Heart right ventricle (tissue), 16 donors: ENCODE data around the gene ETF1. TPM values are rescaled to one million over a fixed set of nuclear protein-coding genes. Genes with fewer than 3 reads are reported as not detected.

Experiments
- ATAC-seq, 8 donors: fragments of 200-7000 bp; cut with Tn5 transposase; one replicate each; pipeline ENCODE4 v1.9.1; 2020; ENCODE audit warnings: mild to moderate bottlenecking in 8 of 8, moderate library complexity in 8 of 8, moderate number of reproducible peaks in 1 of 8
- DNase-seq, 2 donors: peaks; one replicate each; pipeline ENCODE4 v3.0.0-alpha.2; 2020
- H3K27ac ChIP-seq, 10 donors: fragments of 200-600 bp; sonication (generic) in 2 of 10; one replicate each; pipeline versions ENCODE4 v1.5.0 to v1.8.0; 2020 to 2022; ENCODE audit warnings: mild to moderate bottlenecking in 3 of 10
- H3K27me3 ChIP-seq, 7 donors: fragments of 200-600 bp; one replicate each; pipeline ENCODE4 v1.8.0; 2021 to 2022; ENCODE audit warnings: mild to moderate bottlenecking in 2 of 7
- H3K36me3 ChIP-seq, 9 donors: fragments of 200-600 bp; sonication (generic) in 1 of 9; one replicate each; pipeline versions ENCODE4 v1.5.0 to v1.8.0; 2020 to 2022; ENCODE audit warnings: mild to moderate bottlenecking in 2 of 9
- H3K4me1 ChIP-seq, 9 donors: fragments of 200-600 bp; sonication (generic) in 1 of 9; one replicate each; pipeline versions ENCODE4 v1.5.0 to v1.8.0; 2020 to 2022; ENCODE audit warnings: mild to moderate bottlenecking in 4 of 9
- H3K4me3 ChIP-seq, 10 donors: fragments of 200-600 bp; sonication (generic) in 2 of 10; one replicate each; pipeline versions ENCODE4 v1.5.0 to v1.8.0; 2020 to 2022; ENCODE audit warnings: mild to moderate bottlenecking in 7 of 10, moderate library complexity in 2 of 10
- H3K9me3 ChIP-seq, 11 donors: fragments of 200-600 bp in 10 of 11; sonication (generic) in 2 of 11; one replicate each; pipeline versions ENCODE4 v1.5.0 to v1.8.0; 2013 to 2022; ENCODE audit warnings: mild to moderate bottlenecking in 2 of 11, control low read depth in 1 of 11, moderate library complexity in 1 of 11
- CTCF ChIP-seq, 9 donors: fragments of 200-600 bp; sonication (generic) in 2 of 9; IDR thresholded peaks; one replicate each; pipeline versions ENCODE4 v1.5.0 to v1.8.0; 2021 to 2022; ENCODE audit warnings: antibody characterized with exemption in 9 of 9, mild to moderate bottlenecking in 5 of 9, moderate library complexity in 1 of 9
- WGBS, 2 donors: extraction: QIAGEN DNeasy Blood & Tissue Kit; methylation state at CpG; one replicate each; pipeline ENCODE4 v1.1.7; 2013; ENCODE audit warnings: inconsistent platforms in 1 of 2; 5-methylcytosine and 5-hydroxymethylcytosine counted together
- intact Hi-C, 10 donors: fragments of 100-400 bp; cut with DNase I; formaldehyde crosslinking; loops; one replicate each; pipeline versions ENCODE4 v1.11.1 to v1.14.2; 2022
- polyA plus RNA-seq, 2 donors: library from polyadenylated mRNA; stranded (reverse); fragments of 200-250 nt; gene quantifications; one replicate each; pipeline ENCODE4 v1.2.3, GENCODE V29; 2013
- total RNA-seq, 10 donors: library from RNA; stranded (reverse); fragmentation: NEBNext Ultra II Directional in 3 of 10; extraction: Animal tissue kit (Norgen Biotek cat#: 25700) in 3 of 10; gene quantifications; one replicate each; pipeline versions ENCODE4 v1.2.1 to v1.2.4, GENCODE V29; 2021 to 2023
- donor health status: Arrhythmogenic right ventricular cardiomyopathy.
- donor health status: ischemic (EF 13 %, LVEDD 7.1; RV severe dilation, severe dysfunction).
- donor health status: healthy with polysubstance abuse.
- donor health status: DM: no; HTN: yes; CAD: no.
- donor health status: DM: no; HTN: no; CAD: no.
- donor health status: ischemic (EF 25% LVEDD 6.9; RV normal size, moderate dysfunction).
- donor health status: ischemic (EF 25% LVEDD 5.7; RV mildly dilated, moderate dysfunction).
- donor health status: healthy.
- donor health status: DM: yes; HTN: yes; CAD: no.
- donor health status: Ischemic cardiomyopathy.
- donor health status: ischemic (EF 35%, LVEDD 5.7; RV mildly dilated, moderate dysfunction).
- donor health status: nonischemic (EF 11% LVEDD 7.7; RV severe dilation, severe dysfunction).
- donor health status: DM: yes; HTN: yes; CAD: no.
- donor health status: PGD.
- donor health status: ischemic (EF 29% LVEDD 5.4; RV normal size, mild dysfunction).
- donor health status: nonischemic (EF 23%, LVEDD 6.1; RV moderate dilation, normal function).

The ETF1 gene
- total and polyA plus RNA-seq, 12 donors: 17.9 to 113 (median 82.8) TPM

- Histone ChIP-seq H3K4me3 (no peak overlapping the region), H3K9me3 (no peaks in the 10 kb centered on the region), H3K27ac (no peak overlapping the region), H3K27me3 (no peaks in the 10 kb centered on the region), H3K4me1 (peaks cover 0 to 25% (median 9%) of the 10 kb centered on the region in 9 donors), H3K36me3 (peaks cover 0 to 52% (median 0%) of the 10 kb centered on the region in 9 donors)
- DNase-seq (no peak), ATAC-seq (no peak)
- intact Hi-C loops: no loop called here
- TF ChIP-seq CTCF (IDR thresholded peaks at IDR 0.05): no peak
- WGBS, 2 donors: 82 to 85% methylated on average over 7 of the region's 7 CpGs
Measured at GRCh38 chr5:138528744-138529469, 14.1 kb downstream of the ETF1 start.

GRCh38 chr5:138528208-138528607 lies 14.8 kb downstream of the ETF1 start:
- Histone ChIP-seq H3K27me3 (no peaks in the 10 kb centered on the region), H3K36me3 (peaks cover 0 to 51% (median 0%) of the 10 kb centered on the region in 9 donors), H3K9me3 (no peaks in the 10 kb centered on the region), H3K4me1 (peaks cover 0 to 21% (median 9%) of the 10 kb centered on the region in 9 donors), H3K4me3 (no peak overlapping the region), H3K27ac (no peak overlapping the region)
- ATAC-seq (no peak), DNase-seq (no peak)
- no peak for TF ChIP-seq CTCF (IDR thresholded peaks at IDR 0.05)
- intact Hi-C loops: no loop called here
- 55 to 75% methylated on average over 1 of the region's 1 CpG for WGBS, 2 donors

- intact Hi-C loops: no loop called here
- Histone ChIP-seq H3K4me3 (no peak overlapping the region), H3K9me3 (no peaks in the 10 kb centered on the region), H3K27me3 (no peaks in the 10 kb centered on the region), H3K27ac (no peak overlapping the region), H3K4me1 (peaks cover 0 to 21% (median 5%) of the 10 kb centered on the region in 9 donors), H3K36me3 (peaks cover 0 to 51% (median 0%) of the 10 kb centered on the region in 9 donors)
- ATAC-seq (no peak), DNase-seq (no peak)
- 43 to 66% methylated on average over 1 of the region's 1 CpG for WGBS, 2 donors
- no peak for TF ChIP-seq CTCF (IDR thresholded peaks at IDR 0.05)
Measured at GRCh38 chr5:138527170-138527569, 15.9 kb downstream of the ETF1 start.

- Histone ChIP-seq H3K27me3 (no peaks in the 10 kb centered on the region), H3K9me3 (no peaks in the 10 kb centered on the region), H3K36me3 (peaks cover 0 to 45% (median 2%) of the 10 kb centered on the region in 9 donors), H3K4me1 (peaks cover 0 to 30% (median 12%) of the 10 kb centered on the region in 9 donors), H3K27ac (no peak overlapping the region), H3K4me3 (no peak overlapping the region)
- intact Hi-C loops: no loop called here
- no peak for DNase-seq
- ATAC-seq: no peak
- TF ChIP-seq CTCF (IDR thresholded peaks at IDR 0.05): no peak
- WGBS, 2 donors: 96 to 98% methylated on average over 5 of the region's 5 CpGs
Measured at GRCh38 chr5:138523406-138523805, 19.6 kb downstream of the ETF1 start.
